ENCODE measurements around the gene FPR2. TPM values are rescaled to one million over a fixed set of nuclear protein-coding genes. Genes with fewer than 3 reads are reported as not detected.

Gene FPR2
- total RNA-seq, 4 donors from 2014 or later: not detected

- in situ Hi-C loops (cut with MboI; ENCODE audit: low pct_ligation_motif_present in 1 of 4, low pct_unique_long_range_greater_than_20kb in 1 of 4, low sequenced_read_pairs in 3 of 4): no loop called here
- 93% methylated on average over 63 of the region's 74 CpGs; no CpG with 5 or more reads in 1 of the 2 donors for whole genome bisulfite sequencing, 2 donors (ENCODE audit: low coverage in 1 of 2)
These were observed 47.4 kb upstream of the FPR2 start for GRCh38 chr19:51713319-51714285.

GRCh38 chr19:51714848-51715247 lies 46.1 kb upstream of the FPR2 start:
- H3K9me3 ChIP-seq: no peaks in the 10 kb centered on the region
- H3K27ac ChIP-seq: no peak overlapping the region
- in situ Hi-C loops (cut with MboI; ENCODE audit: low pct_ligation_motif_present in 1 of 4, low pct_unique_long_range_greater_than_20kb in 1 of 4, low sequenced_read_pairs in 3 of 4) (no loop called here), intact Hi-C loops (cut with DNase I; ENCODE audit: low total_unique reads) (no loop called here)
- WGBS, 2 donors (ENCODE audit: low coverage in 1 of 2): 53 to 70% methylated on average over 3 of the region's 3 CpGs
- no peak for TF ChIP-seq POLR2A (IDR thresholded peaks at IDR 0.05)
- TF ChIP-seq EP300 (IDR thresholded peaks at IDR 0.05; ENCODE audit: low read depth): no peak
- TF ChIP-seq CTCF (IDR thresholded peaks at IDR 0.05): no peak
- TF ChIP-seq POLR2AphosphoS5 (IDR thresholded peaks at IDR 0.05): no peak
- H3K36me3 ChIP-seq: no peaks in the 10 kb centered on the region
- H3K4me1 ChIP-seq: peaks cover 0 to 7% (median 3%) of the 10 kb centered on the region in 4 donors
- no peak for DNase-seq
- H3K4me3 ChIP-seq: no peak overlapping the region
- H3K27me3 ChIP-seq: peaks cover 23% of the 10 kb centered on the region

More at GRCh38 chr19:51713319-51714285, 47.4 kb upstream of the FPR2 start:
- no peaks in the 10 kb centered on the region for H3K4me1 ChIP-seq
- H3K27me3 ChIP-seq: peaks cover 10% of the 10 kb centered on the region
- H3K36me3 ChIP-seq: no peaks in the 10 kb centered on the region
- no peak for DNase-seq
- no peak overlapping the region for H3K4me3 ChIP-seq
- intact Hi-C loops (cut with DNase I; ENCODE audit: low total_unique reads): no loop called here
- no peak overlapping the region for H3K27ac ChIP-seq
- H3K9me3 ChIP-seq: no peaks in the 10 kb centered on the region
- TF ChIP-seq EP300 (IDR thresholded peaks at IDR 0.05; ENCODE audit: low read depth): no peak
- no peak for TF ChIP-seq CTCF (IDR thresholded peaks at IDR 0.05)
- no peak for TF ChIP-seq POLR2A (IDR thresholded peaks at IDR 0.05)
- TF ChIP-seq POLR2AphosphoS5 (IDR thresholded peaks at IDR 0.05): no peak

- Histone ChIP-seq H3K27me3 (peaks cover 33% of the 10 kb centered on the region), H3K4me3 (no peak overlapping the region), H3K27ac (no peak overlapping the region), H3K9me3 (no peaks in the 10 kb centered on the region), H3K36me3 (no peaks in the 10 kb centered on the region), H3K4me1 (peaks cover 0 to 7% (median 3%) of the 10 kb centered on the region in 4 donors)
- 92% methylated on average over 3 of the region's 3 CpGs; no CpG with 5 or more reads in 1 of the 2 donors for WGBS, 2 donors (ENCODE audit: low coverage in 1 of 2)
- in situ Hi-C loops (cut with MboI; ENCODE audit: low pct_ligation_motif_present in 1 of 4, low pct_unique_long_range_greater_than_20kb in 1 of 4, low sequenced_read_pairs in 3 of 4): no loop called here
- TF ChIP-seq CTCF (IDR thresholded peaks at IDR 0.05) (no peak), EP300 (IDR thresholded peaks at IDR 0.05; ENCODE audit: low read depth) (no peak), POLR2AphosphoS5 (IDR thresholded peaks at IDR 0.05) (no peak), POLR2A (IDR thresholded peaks at IDR 0.05) (no peak)
- no peak for DNase-seq
- intact Hi-C loops (cut with DNase I; ENCODE audit: low total_unique reads): no loop called here
These were observed 45.1 kb upstream of the FPR2 start for GRCh38 chr19:51715850-51716249.

- peaks cover 41% of the 10 kb centered on the region for H3K27me3 ChIP-seq
- 84% methylated on average over 11 of the region's 11 CpGs; no CpG with 5 or more reads in 1 of the 2 donors for WGBS, 2 donors (ENCODE audit: low coverage in 1 of 2)
- intact Hi-C loops (cut with DNase I; ENCODE audit: low total_unique reads): no loop called here
These were observed 44.1 kb upstream of the FPR2 start for GRCh38 chr19:51716925-51717324.

More at GRCh38 chr19:51716925-51717324, 44.1 kb upstream of the FPR2 start:
- in situ Hi-C loops (cut with MboI; ENCODE audit: low pct_ligation_motif_present in 1 of 4, low pct_unique_long_range_greater_than_20kb in 1 of 4, low sequenced_read_pairs in 3 of 4): no loop called here
- no peak for DNase-seq
- Histone ChIP-seq H3K27ac (no peak overlapping the region), H3K36me3 (no peaks in the 10 kb centered on the region), H3K4me3 (no peak overlapping the region), H3K9me3 (no peaks in the 10 kb centered on the region), H3K4me1 (peaks cover 0 to 7% (median 3%) of the 10 kb centered on the region in 4 donors)
- TF ChIP-seq CTCF (IDR thresholded peaks at IDR 0.05): no peak
- no peak for TF ChIP-seq POLR2AphosphoS5 (IDR thresholded peaks at IDR 0.05)
- TF ChIP-seq EP300 (IDR thresholded peaks at IDR 0.05; ENCODE audit: low read depth): no peak
- no peak for TF ChIP-seq POLR2A (IDR thresholded peaks at IDR 0.05)
